GM21576 (cell line): ENCODE measurements around the gene HOXA5.

Experiments used
- ATAC-seq: cut with Tn5 transposase; IDR thresholded peaks from one replicate; pipeline ENCODE4 v1.9.1; 2021; ENCODE audit warnings: mild to moderate bottlenecking, moderate library complexity; ENCODE audit not compliant: unreplicated experiment

Gene HOXA5

DNA sequence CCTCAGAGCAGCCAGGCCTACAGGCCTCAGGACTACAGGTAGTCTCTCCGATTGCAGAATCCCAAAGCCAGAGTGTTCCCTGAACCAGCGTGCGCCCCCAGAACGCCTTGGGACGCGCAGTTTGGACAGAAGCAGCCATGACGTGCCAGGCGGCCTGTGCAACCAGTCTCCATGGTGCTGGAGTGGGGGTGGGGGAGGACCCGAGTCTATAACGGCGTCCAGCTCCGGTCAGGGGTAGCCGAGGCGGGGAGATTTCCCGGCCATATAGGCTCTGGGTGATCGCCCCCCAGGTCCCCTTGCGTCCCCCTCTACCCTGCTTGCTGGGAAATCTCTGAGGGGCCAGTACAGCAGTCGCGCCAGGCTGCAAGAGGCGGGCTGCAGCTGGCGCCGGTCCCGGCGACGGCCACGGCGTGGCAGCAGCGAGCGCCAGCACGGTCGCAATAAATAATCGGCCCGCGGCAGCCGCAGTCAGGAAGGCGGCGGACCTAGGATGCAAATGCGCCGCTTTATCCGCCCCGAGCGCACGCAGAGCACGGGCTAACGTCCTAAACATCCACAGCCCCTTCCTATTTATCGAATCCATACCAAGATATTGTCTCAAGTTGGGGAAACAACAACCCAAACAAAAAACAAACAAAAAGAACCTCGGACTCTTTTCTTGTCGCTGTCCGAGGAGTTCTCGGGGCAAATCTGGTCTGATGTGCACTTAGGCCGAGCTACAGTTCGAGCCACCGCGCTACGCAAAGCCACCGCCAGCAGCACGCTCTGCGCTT is 7.3 kb upstream of the HOXA5 start:
- ATAC-seq: peak; percentile 57

GRCh38 chr7:27149842-27150567 is 6.5 kb upstream of the HOXA5 start:
- no peak for ATAC-seq

DNA sequence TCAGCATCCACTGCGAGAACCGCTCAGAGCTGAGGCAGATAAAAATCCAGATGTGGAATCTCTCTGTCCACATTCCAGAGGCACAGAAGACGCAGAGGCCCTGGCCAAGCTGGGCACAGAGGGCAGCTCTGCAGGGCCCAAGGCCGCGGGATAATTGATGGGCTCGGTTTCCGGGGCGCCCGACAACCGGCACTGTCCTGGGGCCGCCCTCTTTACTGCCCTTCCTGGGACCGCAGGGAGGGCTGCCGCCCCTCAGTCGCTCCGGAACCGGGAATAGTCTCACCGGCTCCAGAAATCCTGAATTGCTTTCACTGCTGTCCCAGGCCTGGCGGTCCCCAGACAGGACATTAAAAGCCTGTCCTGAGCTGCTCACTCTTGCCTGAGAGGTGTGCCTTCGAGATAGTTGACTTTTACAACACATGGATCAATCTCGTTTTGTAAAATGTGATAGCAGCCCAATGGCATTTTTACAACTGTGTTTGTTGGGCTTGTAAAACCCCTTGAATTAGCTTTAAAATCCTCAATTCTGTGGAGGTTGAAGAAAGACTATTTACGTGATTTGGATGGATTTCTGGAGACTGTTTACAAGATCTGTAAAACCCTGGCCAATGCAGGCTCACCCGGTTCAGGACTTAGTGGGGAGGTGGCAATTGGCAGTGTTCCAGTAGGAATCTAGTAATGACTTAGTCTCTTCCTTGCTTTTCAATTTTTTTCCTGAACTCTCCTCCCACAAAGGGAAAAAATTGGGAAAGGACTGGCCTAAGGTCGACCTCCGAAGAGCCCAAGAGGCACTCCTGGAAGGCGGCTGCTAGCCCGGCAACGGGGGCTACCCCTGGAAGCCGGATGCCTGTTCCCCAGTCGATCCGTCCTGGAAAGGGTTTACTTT is 5.5 kb upstream of the HOXA5 start:
- no peak for ATAC-seq

GRCh38 chr7:27148031-27148755 is 4.7 kb upstream of the HOXA5 start:
- no peak for ATAC-seq

- ATAC-seq: no peak
These were observed 3.9 kb upstream of the HOXA5 start, which contains the start of gene HOXA6 for GRCh38 chr7:27147199-27148030. Gene HOXA6 (minus strand): TSS chr7:27147774. CDS start chr7:27147749, 25 bp downstream.

- no peak for ATAC-seq
These were observed 3.2 kb upstream of the HOXA5 start for GRCh38 chr7:27146491-27147198.

DNA sequence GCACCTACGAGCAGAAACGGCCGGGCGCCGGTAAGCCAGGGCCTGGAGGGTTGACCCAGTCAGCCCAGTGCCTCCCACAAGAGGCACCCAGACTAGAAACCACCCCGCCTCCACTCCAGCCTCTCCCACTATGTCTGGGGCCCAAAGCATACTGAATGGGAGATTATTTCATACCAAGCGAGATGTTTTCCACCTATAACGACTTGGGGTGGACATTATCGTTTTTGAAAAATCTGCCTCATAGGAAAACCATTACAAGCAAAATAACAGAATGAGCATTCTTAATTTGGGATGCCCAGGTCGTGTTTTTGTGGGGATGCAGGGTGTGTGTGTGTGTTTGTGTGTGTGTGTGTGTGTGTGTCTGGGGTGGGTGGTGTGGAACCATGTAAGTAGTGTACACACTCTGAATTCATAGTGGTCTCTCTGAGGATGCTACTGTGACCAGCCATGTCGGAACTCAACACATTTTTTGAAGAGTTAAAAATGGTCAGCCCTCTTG is 2.5 kb upstream of the HOXA5 start:
- no peak for ATAC-seq

DNA sequence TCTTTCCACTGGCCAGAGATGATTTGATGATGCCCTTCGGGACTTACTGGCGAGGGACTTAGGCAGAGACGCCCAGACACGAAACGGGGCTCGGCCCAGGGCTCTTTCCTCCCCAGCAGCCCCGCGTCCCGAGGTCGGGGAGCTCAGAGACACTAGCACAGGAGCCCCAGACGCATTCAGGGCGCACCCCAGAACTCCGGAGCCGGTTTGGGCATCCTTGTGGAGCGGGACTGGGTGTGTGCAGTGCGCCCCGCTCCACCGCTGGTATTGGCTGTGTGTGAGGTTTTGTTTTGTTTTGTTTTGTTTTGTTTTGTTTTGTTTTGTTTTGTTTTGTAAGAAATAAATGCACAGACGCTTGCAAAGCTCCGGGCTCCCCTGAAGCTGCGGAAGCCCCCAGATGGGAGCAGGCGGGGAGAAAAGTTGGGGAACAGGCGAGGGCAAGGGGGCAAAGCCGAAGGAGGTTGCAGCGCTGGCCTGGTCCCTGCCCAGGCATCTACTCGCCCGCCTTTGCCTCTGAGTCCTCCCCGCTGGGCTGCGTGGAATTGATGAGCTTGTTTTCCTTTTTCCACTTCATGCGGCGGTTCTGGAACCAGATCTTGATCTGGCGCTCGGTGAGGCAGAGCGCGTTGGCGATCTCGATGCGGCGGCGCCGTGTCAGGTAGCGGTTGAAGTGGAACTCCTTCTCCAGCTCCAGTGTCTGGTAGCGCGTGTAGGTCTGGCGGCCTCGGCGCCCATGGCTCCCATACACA is 1.9 kb upstream of the HOXA5 start:
- ATAC-seq: no peak

- ATAC-seq: no peak
These were observed 1.3 kb upstream of the HOXA5 start for GRCh38 chr7:27144781-27145164.

- no peak for ATAC-seq
These were observed 684 bp upstream of the HOXA5 start for GRCh38 chr7:27143950-27144780.

DNA sequence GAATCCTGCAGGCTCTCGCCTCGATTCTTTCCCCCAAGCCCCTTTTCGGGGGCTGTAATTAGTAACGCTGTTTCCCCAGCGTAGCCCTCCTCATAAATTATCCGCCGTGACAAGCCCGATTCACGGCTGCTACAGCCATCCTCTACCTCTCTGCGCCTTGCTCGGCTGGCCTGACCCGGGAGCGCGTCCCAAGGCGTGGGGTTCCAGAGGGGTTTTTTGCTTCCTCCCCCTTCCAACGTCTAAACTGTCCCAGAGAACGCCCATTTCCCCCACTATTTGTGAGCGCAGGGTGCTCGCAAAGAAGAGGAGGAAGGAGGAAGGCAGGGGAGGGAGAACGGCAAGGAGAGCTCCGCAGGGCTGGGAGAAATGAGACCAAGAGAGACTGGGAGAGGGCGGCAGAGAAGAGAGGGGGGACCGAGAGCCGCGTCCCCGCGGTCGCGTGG is 880 bp downstream of the HOXA5 start:
- no peak for ATAC-seq

GRCh38 chr7:27141923-27142579 is 1.4 kb downstream of the HOXA5 start:
- ATAC-seq: no peak

DNA sequence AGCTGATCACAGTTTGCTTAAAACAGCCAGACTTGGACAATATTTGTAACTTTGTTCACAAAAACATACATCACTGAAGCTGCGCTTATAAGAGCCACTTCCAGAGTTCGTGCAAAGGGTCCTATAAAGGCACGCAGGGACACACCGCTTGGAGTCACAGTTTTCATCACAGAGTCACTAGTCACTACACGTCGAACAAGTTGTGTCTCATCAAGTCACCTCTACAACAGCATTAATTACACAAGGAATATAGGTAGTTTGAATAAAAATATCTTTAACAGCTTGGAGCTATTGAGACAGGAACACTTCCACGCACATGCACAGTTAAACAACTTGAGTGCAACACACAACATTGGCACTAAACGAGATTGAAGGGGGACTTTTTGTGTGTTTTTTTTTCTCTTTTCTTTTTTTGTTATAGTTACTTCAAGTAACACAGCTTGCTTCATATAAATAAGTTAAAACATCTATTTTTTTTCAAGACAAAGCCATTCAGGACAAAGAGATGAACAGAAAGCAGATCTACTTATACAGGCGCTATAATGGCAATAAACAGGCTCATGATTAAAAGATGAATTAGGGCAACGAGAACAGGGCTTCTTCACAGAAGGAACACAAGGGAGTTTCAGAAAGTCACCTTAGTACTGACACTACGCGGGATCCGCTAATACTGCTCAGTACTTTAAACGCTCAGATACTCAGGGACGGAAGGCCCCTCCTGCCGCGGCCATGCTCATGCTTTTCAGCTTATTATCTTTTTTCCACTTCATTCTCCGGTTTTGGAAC is 2.2 kb downstream of the HOXA5 start:
- no peak for ATAC-seq

GRCh38 chr7:27140126-27140857 is 3.2 kb downstream of the HOXA5 start:
- no peak for ATAC-seq
